ENCODE measurements around the gene SERPINA10.
"Not testable (repeated sequence)": the region's sequence is repeated elsewhere in the genome, so short reads cannot be mapped to it uniquely, and the experiment has no call there.

The SERPINA10 gene

DNA sequence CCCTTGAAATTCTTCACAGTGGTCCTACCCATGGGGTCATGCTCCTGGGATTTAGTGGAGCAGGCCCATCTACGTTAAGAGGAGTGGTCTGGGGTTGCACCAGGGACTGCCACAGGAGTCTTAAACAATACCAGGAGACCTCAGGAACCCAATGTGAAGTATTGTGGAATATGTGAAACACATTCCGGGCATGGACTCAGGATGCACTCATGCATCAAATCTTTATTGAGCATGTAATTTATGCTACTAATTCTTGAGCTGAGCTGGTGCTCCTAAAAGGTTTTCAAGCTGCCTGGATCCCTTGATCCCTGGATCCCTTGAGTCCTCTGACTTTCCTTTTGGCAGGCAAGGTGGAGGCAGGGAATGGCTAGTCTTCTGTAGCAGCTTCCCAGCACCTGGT, 8.8 kb downstream of the SERPINA10 start:
- no peak for DNase-seq (ENCODE audit: low read depth in 2 of 2)

DNA sequence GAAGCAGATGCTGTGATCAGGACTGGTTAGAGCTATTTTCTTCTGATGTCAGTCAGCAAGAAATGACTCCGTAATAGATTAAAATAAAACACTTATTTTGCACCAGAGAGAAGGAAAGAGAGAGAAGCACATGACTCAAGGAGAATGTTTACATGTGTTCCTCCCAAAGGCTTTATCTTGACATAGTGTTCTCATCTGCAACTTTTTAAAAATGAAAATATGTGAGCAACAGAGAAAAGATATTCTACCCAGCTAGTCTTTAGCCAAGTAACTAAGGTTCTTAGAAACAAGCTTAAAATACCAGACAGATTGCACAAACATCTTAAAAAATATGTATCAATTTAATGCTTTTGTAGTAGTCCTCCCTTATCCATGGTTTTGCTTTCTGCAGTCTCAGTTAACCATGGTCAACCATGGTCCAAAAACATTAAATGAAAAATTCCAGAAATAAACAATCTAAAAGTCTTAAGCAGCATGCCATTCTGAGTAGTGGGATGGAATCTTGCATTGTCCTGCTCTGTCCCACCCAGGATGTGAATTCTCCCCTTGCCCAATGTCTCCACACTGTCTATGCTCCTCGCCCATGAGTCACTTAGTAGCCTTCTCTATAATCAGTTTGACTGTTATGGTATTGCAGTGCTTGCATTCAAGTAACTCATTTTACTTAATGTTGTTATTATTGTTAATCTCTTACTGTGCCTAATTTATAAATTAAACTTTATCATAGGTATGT, 9.9 kb downstream of the SERPINA10 start:
- DNase-seq (ENCODE audit: low read depth in 2 of 2), result no peak

GRCh38 chr14:94278731-94279130, 14.3 kb downstream of the SERPINA10 start:
- DNase-seq (ENCODE audit: low read depth in 2 of 2), result no peak

- DNase-seq (ENCODE audit: low read depth in 2 of 2), result not testable (repeated sequence)
Measured at GRCh38 chr14:94276898-94277561, 16.0 kb downstream of the SERPINA10 start.

DNA sequence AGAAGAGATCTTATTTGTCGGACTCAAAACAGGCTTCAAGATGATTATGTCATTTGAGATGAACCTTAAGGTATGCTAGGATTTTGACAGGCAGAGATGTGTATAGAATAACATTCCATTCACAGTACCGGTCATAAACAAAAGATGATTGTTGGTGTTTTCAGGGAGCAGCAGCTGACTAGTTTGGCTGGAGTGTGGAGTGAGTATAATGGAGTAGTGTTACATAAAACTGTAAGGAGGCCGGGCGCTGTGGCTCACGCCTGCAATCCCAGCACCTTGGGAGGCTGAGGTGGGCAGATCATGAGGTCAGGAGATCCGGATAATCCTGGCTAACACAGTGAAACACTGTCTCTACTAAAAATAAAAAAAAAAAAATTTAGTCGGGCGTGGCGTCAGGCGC, 23.9 kb downstream of the SERPINA10 start:
- no peak for DNase-seq (ENCODE audit: low read depth in 2 of 2)

DNA sequence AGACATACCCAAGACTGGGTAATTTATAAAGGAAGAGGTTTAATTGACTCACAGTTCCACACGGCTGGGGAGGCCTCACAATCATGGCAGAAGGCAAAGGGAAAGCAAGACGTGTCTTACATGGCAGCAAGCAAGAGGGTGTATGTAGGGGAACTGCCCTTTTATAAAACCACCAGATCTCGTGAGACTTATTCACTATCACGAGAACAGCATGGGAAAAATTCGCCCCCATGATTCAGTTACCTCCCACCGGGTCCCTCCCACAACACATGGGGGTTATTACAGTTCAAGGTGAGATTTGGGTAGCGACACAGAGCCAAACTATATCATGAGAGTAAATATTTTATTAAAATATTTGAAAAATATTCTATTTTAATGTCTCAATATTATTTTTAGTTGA, 24.5 kb downstream of the SERPINA10 start:
- not testable (repeated sequence) for DNase-seq (ENCODE audit: low read depth in 2 of 2)

DNA sequence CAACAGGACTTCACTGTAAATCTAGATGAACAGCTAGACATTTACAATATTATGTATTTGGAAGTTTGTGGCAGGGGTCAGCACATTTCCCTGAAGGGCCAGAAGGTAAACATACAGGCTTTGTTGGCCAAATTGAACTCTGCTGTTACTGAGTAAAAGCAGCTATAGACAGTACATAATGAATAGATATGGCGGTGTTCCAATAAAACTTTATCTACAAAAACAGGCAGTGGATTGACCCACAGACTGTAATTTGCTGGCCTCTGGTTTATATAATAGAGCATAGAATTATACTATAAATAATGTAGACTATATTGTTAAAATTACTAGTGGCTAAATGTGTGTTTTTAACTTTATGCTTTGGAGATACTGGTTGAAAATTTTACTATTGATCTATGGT, 25.7 kb downstream of the SERPINA10 start:
- DNase-seq (ENCODE audit: low read depth in 2 of 2), result no peak

- not testable (repeated sequence) for DNase-seq (ENCODE audit: low read depth in 2 of 2)
Measured at GRCh38 chr14:94264195-94264594, 28.9 kb downstream of the SERPINA10 start.

DNA sequence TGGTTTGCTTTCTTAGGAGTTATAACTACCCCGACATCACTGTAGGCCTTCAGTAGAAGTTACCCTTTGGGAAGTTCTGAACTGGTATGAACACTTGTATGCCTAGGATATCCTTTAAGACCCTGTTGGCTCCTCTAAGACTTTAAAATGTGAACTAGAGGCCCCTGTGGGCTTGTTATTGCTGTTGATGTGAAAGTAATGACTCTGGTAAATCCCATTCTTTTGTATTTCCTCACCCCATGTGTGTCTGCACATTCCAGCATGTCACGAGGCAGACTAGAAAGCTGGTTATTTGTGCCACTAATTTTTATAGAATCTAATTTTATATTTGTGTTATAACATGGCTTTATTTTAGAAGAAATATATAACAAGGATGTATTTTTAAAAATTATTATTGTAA, 48.9 kb downstream of the SERPINA10 start:
- DNase-seq (ENCODE audit: low read depth in 2 of 2), result no peak

- no peak for DNase-seq (ENCODE audit: low read depth in 2 of 2)
Measured at GRCh38 chr14:94239406-94239805, 53.7 kb downstream of the SERPINA10 start.

GRCh38 chr14:94237983-94238382, 55.1 kb downstream of the SERPINA10 start:
- DNase-seq (ENCODE audit: low read depth in 2 of 2), result no peak

GRCh38 chr14:94237046-94237445, 56.0 kb downstream of the SERPINA10 start:
- DNase-seq (ENCODE audit: low read depth in 2 of 2), result no peak
